ENCODE measurements around the gene ARMCX6.
"Not testable (repeated sequence)": the region's sequence is repeated elsewhere in the genome, so short reads cannot be mapped to it uniquely, and the experiment has no call there.

Gene ARMCX6

DNA sequence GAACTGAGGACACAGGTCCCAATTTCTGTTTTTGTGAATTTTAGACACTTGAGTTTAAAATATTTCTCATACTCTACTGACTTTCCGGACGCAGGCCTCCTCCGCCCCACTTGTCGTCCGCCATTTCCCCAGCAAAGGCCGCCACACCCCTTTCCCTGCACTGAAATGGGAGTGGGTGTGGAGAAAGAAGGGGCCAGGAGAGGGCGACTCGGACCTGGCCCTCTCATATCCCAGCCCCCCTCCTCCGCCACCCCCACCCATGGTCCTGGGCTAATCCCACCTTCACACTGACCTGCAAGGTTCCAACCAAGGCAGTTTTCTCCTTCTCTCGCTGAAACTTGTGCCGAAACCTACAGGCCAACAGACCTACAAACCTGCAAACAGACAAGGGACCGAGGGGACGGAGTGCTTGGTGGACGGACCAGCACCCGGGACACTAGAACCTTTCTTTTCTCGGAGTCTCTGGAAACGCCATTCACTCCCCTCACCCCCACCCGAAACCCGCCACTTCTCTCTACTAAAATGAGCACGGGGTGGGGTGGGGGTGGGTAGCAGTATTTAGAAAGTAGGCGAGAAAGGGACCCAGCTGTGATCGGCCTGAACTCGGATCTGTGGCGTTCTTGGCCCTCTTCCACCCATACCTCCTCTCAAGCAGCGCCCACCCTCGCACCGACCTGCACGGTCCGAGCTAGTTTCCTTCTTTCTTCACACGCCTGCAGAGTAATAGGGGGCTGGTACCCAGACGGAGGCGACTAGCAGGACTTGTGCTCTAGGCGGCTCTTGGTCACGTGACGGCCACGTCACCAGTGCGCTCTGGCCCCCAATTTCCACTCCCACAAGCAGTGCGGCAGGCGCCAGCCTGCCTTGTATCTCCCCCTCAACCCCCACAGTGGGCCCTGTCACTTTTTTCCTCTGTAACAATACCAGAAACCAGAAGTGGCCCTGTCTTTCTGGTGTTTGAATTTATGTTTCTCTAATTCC is at the start of gene ARMCX6:
ARMCX6 (minus strand) TSS at position 790 of the 981 bp plus-strand sequence. CDS start 1,380 bp downstream, outside the sequence.
- DNase-seq (ENCODE audit: low read depth in 2 of 2): peak; percentile 46 to 57

DNA sequence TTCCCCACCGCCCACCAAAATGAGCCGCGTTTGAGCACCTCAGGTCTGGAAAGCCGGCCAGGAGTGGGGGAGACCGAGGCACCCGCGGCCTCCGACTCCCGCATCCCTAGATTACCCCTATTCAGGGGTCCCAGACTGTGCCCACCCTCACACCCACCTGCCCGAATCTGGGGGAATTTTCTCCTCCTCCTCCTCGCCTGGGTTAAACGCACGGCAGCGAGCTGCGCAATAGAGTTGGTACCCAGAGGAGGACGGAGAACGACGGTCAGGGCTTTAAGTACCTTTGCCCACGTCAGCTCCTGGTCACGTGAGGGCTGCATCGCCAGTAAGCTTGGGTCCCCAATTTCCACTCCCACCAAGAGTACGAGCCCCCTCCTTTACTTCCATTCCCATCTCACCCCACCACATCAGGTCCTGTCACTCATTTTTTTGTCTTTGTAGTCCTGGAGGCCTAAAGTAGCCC is 41.8 kb upstream of the ARMCX6 start, which contains the start of gene ARMCX2:
ARMCX2 (minus strand) TSS at position 250 of the 463 bp plus-strand sequence. CDS start 2,262 bp downstream, outside the sequence.
- no peak for DNase-seq (ENCODE audit: low read depth in 2 of 2)

DNA sequence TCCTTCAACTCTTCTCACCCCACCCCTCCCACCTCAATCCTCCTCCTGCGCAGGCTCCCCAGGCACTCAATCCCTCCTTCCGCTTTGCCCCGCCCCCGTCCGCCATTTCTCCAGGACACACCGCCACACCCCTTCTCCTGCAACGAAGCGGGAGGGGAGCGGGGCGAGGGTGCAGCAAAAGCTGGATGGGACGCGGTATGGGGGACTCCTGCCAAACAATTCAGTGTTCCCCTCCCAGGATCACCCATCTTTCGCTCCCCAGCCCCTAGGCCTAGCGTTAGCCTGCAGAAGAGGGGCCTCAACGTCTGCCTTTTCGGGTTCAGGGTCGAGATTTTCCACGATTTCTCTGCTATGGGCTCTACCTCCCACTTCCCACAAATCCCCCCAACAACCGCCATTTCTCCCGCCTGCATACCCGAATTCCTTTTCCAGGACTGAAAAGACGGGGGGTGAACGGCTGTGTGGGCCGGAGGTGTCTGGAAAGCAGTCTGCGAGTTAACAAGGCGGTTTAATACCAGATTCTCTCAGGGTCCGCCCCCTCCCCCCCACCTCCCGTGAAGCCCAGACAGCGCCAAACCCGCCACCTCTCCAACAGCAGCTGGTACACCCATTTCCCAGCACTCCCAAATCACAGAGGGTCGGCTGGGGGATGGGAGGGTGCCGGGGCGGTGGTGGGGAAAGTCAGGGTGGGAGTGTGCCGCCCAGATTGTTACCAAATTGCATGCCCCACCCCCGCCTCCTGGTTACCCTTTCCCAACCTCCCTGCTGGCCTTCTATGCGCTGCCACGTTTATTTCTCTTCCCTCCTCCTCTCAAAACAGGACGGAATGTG is 41.1 kb upstream of the ARMCX6 start:
- peak in 1 of 2 donors; percentile 28 for DNase-seq (ENCODE audit: low read depth in 2 of 2)

DNA sequence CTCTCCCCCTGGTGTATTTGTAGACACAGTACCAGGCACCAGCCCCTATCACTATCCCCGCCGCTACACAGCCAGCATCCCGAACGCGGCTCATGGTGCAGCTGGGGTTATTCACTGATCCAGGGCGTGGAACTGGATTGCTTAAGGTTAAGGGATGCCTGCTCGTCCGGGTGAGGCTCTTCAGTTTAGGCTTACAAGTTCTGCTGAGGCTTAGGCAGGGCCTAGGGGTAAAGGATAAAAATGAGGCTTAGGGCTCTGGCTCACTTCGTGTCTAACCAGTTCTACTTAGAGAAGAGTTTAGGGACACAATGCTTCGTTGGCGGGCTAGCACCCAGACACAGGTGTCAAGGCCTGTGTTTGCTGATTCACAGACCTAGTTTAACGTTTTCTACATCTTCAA is 39.7 kb upstream of the ARMCX6 start:
- DNase-seq (ENCODE audit: low read depth in 2 of 2): no peak

DNA sequence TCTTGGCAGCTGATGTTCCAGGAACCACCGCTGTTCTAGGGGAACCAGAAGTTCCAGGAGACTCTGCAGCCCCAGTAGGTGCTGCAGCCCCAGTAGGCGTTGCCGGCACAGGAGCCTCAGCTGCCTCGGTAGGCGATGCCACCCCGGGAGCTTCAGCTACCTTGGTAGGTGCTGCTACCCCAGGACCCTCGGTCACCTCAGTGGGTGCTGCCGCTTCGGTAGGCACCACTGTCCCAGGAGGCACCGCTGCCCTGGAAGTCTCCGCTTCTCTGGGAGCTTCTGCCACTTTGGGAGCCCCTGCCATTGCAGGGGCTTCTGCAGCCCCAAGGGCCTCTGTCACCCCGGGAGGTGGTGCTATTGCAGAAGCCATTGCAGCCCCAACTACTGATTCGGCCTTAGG is 39.0 kb upstream of the ARMCX6 start:
- no peak for DNase-seq (ENCODE audit: low read depth in 2 of 2)

DNA sequence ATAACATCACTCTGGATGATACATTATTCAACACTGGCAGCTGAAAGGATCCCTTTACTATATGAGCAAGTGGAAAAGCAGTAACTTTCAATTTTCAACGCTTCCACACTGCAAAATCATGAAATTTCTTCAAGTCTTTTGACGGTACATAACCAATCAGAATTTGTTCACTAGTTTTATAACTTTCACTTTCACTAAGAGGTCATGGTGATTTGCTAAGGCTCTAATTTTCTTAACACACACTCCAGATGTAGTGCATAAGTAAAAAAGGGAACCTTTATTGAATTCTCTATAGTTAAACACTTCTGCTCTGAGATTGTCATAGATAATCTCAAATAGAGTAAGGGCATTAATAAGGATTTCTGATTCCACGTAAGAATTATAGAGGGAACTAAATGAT is 37.7 kb upstream of the ARMCX6 start:
- DNase-seq (ENCODE audit: low read depth in 2 of 2): no peak

DNA sequence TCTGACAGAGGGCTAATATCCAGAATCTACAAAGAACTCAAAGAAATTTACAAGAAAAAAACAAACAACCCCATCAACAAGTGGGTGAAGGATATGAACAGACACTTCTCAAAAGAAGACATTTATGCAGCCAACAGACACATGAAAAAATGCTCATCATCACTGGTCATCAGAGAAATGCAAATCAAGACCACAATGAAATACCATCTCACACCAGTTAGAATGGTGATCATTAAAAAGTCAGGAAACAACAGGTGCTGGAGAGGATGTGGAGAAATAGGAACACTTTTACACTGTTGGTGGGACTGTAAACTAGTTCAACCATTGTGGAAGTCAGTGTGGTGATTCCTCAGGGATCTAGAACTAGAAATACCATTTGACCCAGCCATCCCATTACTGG is 29.9 kb upstream of the ARMCX6 start:
- not testable (repeated sequence) for DNase-seq (ENCODE audit: low read depth in 2 of 2)

DNA sequence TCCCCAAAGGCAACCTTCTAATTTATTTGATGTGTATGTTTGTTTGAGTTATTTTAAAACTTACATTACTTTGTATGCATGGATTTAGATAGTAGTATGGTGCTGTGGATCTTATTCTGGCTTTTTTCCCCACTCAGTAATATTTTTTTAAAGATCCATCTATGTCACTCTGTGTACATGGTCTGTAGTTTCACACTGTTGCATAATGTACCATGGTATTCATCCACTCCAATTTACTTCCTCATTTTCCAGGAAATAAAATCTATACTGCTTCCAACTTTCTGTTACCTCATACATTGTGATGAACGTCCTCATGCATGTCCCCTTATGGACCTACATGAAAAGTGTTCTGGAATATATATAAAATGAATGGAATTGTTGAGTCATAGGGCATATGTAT is 24.3 kb upstream of the ARMCX6 start:
- DNase-seq (ENCODE audit: low read depth in 2 of 2): no peak

DNA sequence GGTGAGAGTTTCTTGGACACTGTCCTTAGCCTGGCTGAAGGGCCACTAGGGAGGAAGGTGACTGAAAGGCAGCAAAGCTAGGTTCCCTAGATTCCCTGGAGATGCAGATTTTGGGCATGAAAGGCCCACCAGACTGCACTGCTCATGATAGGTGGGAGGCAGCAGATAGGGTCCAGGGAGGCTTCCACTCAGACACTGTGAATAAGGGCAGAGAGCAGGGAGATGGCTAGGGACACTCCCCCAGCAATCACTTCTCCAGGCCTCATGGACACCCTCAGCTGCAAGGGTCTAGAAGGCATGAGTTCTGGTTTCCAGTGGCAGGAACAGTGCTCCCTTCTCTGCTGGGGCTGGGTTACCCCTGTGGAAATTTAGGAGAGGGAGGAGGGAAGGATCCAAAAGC is 21.8 kb upstream of the ARMCX6 start:
- no peak for DNase-seq (ENCODE audit: low read depth in 2 of 2)

DNA sequence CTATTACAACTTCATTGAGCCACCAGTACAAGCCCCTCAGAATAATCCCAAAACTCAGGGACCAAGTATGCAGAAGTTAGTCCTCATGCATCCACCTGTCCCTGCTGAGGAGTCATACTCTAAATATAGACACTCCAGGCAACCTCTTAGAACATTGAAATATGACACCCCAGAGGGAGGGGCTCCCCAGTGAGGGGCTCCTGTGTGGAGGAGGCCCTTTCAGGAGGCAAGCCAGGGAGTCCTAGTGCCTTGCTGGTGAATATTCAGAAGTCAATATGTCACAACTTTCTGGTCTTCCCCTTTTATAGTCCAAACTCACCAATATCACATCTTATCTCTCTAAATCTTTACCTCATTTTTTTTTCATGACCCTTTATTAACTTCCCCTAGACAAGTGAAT is 1.6 kb upstream of the ARMCX6 start:
- no peak for DNase-seq (ENCODE audit: low read depth in 2 of 2)

DNA sequence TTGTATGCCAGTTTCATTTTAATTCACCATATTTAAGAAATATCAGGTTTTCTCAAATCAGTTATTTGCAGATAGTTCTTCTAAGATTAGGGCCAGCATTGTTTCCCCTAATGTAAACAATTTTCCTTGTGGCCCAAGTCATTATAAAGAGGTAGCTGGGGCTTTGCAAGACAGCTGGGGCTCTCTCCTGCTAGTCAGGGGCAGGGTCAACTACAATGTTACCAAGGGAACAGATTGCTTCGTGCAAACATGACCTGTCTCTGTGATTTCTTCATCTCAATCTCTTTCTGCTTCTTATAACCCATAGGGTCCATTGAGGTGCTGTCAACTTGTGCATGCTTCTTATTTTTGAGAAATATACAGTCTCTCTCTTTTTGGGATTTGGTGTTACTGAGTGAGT is 12.1 kb downstream of the ARMCX6 start:
- DNase-seq (ENCODE audit: low read depth in 2 of 2): no peak

DNA sequence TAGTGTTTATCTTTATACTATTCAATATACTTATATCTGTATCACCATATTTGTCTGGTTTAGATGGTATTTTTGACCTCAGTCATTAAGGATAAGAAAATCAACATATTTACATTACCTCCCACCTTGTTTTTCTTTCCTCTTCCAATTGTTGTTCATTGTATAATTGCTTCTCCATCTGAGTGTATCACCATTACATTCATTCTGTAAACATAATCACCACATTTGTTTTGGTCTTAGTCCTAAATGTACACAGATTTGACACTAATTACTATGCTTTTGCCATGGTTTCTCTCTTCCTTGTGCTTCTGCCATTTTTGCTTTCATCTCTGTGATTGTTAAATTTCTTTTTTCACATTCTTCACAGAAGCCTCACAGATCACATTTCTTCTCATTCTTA is 12.7 kb downstream of the ARMCX6 start:
- DNase-seq (ENCODE audit: low read depth in 2 of 2): no peak

DNA sequence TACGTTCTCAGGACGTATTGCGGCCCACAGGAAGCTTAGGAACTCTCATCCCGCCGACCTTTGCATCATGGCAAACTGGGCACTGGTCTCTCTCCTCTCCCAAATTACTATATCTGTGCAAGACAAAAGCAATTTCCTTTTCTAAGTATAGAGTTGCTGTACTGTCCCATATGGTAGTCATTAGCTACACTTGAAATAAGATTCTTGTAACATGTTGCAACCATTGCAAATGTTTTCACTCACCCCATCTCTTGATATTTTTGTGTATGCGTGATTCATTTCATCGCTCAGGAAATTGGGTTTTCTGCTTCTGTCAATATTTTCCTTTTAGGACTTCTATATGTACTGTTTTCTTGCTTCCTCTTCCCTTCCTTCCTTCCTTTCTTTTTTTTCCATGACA is 15.7 kb downstream of the ARMCX6 start:
- DNase-seq (ENCODE audit: low read depth in 2 of 2): no peak

DNA sequence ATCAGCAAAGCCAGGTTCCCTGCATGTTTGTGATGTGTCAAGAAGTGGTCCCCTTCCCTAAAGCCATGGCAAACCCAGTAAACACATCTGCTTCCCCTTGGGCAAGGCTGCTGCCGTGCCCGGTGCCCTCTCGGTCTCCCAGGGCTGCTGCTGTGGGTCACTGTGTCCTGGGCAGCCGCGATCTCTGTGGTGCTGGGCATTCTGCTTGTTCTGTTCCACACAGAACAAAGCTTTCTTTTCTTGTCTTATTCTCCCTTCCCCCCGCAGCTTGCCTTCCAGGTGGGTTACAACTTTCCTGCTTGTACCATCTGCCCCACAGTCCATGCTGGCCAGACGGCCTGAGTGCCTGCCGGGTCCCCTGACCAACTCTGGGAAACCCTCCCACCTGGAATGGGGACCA is 18.2 kb downstream of the ARMCX6 start:
- DNase-seq (ENCODE audit: low read depth in 2 of 2): not testable (repeated sequence)

DNA sequence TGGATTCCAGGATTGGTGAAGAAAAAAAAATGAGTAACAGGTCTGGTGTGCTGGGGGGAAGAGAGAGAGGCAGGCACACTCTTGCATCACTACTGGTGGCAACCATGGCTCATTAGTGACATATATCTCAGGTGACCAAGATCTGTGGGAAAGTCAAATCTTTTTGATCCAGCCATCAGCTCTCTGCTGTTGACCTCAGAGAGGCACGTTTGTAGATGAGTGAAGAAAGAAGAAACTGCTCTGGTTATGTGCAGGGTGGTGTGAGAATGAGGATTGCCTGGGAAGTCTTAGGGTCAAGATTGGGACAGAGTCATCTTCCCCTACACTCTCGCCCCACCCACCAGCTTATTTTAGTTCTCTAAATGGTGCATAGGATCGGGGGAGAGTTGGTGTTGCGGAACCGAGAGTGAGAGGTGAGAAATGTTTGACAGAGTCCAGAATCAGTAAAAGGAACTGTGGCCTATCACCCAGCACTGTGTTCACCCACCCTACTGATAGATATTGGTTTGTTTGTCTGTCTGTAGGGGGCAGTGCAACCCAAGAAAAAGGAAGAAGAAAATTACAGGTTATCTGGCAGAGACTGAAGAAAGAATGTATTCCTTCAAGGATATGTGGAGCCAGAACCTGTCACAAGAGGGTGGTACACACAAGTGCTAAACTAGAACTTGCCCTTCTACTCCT is 21.9 kb downstream of the ARMCX6 start:
- DNase-seq (ENCODE audit: low read depth in 2 of 2): no peak

All from stimulated activated CD8-positive, alpha-beta memory T cell treated with anti-CD3 and anti-CD28 coated beads, Interleukin-2, amount 100 ng/mL, for 1 hour (primary cell).